ENCODE results near the gene GLIS2.
A peak's percentile ranks its signal among the peaks of the same experiment; 100 is the strongest.

GLIS2 gene

GRCh38 chr16:4297480-4297879, 18.4 kb upstream of the GLIS2 start:
- no peak for DNase-seq (ENCODE audit: low read depth in 2 of 2)

- no peak for DNase-seq (ENCODE audit: low read depth in 2 of 2)
These were observed 16.9 kb upstream of the GLIS2 start for GRCh38 chr16:4298761-4299522.

GRCh38 chr16:4301177-4301576, 14.7 kb upstream of the GLIS2 start:
- DNase-seq (ENCODE audit: low read depth in 2 of 2), result no peak

GRCh38 chr16:4301968-4302367, 13.9 kb upstream of the GLIS2 start:
- DNase-seq (ENCODE audit: low read depth in 2 of 2), result no peak

- no peak for DNase-seq (ENCODE audit: low read depth in 2 of 2)
These were observed 11.9 kb upstream of the GLIS2 start for GRCh38 chr16:4303973-4304372.

- no peak for DNase-seq (ENCODE audit: low read depth in 2 of 2)
These were observed 9.2 kb upstream of the GLIS2 start for GRCh38 chr16:4306470-4307214.

- peak; percentile 94 to 95 for DNase-seq (ENCODE audit: low read depth in 2 of 2)
These were observed 8.4 kb upstream of the GLIS2 start for GRCh38 chr16:4307215-4308037.

- DNase-seq (ENCODE audit: low read depth in 2 of 2), result no peak
These were observed 6.6 kb upstream of the GLIS2 start for GRCh38 chr16:4309102-4309832.

GRCh38 chr16:4309833-4310266, 6.0 kb upstream of the GLIS2 start:
- no peak for DNase-seq (ENCODE audit: low read depth in 2 of 2)

- DNase-seq (ENCODE audit: low read depth in 2 of 2), result no peak
These were observed 2.0 kb upstream of the GLIS2 start for GRCh38 chr16:4313563-4314531.

- DNase-seq (ENCODE audit: low read depth in 2 of 2), result no peak
These were observed 1.2 kb upstream of the GLIS2 start for GRCh38 chr16:4314532-4315185.

GRCh38 chr16:4316108-4316863, 419 bp downstream of the GLIS2 start:
- no peak for DNase-seq (ENCODE audit: low read depth in 2 of 2)

GRCh38 chr16:4316864-4317531, 1.1 kb downstream of the GLIS2 start:
- no peak for DNase-seq (ENCODE audit: low read depth in 2 of 2)

GRCh38 chr16:4317532-4318450, 1.9 kb downstream of the GLIS2 start:
- DNase-seq (ENCODE audit: low read depth in 2 of 2), result no peak

GRCh38 chr16:4318451-4318910, 2.6 kb downstream of the GLIS2 start:
- no peak for DNase-seq (ENCODE audit: low read depth in 2 of 2)

GRCh38 chr16:4318967-4319366, 3.1 kb downstream of the GLIS2 start:
- no peak for DNase-seq (ENCODE audit: low read depth in 2 of 2)
